Brain pericyte (primary cell): ENCODE measurements around the gene KLHL29.

ENCODE experiments used
- DNase-seq: peaks from one replicate; pipeline ENCODE4 v3.0.0-alpha.2; 2012; ENCODE audit warnings: low read depth, low spot score

Gene KLHL29

DNA sequence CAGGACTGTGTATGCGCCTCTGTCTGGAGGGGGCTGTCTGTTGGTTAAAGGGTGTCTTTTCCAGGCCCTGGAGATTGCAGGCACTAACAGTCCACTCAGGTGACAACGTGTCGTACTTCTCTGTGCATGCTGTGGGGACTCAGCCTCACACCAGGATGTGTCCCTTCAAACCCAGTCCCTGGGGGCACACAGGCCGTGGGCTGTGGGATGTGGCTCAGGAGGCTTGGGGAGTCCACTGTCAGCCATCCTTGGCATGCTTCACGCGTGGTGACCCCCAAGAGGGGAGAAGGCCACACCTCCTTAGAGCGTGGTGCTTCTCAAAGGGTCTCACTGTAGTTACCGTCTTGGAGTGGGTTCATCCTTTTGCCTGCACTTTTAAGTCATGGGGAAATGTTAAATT, 127.8 kb downstream of the KLHL29 start:
- DNase-seq = no peak

DNA sequence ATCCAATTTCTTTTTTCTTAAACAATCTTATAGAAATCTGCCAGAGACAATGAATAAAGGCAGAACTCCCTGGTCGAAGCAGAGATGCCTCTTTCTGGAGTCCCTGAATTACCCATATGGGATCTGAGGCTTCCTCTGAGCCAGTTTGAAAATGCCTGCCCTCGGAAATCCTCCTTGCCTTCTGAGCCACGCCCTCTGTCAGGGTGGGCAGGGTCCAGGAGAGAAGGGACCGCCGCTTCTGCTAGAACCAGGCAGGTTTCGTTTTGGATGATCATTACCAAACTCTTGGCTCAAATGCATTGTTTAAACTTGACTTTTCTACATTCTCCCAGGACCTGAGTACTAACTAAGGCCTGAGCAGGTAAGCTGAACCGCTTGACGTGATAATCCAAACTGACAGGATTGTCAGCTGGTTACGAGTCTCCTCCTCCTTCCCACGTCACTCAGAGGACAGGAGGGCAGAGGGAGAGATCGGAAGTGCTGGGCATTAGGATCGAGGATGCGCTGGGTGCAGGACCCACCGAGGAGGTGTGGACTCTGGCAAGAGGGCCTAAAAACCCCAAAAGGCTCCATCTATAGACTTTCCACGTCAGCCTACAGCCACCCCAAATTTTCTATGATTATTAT, 128.4 kb downstream of the KLHL29 start:
- DNase-seq = no peak

GRCh38 chr2:23513872-23514793, 129.2 kb downstream of the KLHL29 start:
- no peak for DNase-seq

DNA sequence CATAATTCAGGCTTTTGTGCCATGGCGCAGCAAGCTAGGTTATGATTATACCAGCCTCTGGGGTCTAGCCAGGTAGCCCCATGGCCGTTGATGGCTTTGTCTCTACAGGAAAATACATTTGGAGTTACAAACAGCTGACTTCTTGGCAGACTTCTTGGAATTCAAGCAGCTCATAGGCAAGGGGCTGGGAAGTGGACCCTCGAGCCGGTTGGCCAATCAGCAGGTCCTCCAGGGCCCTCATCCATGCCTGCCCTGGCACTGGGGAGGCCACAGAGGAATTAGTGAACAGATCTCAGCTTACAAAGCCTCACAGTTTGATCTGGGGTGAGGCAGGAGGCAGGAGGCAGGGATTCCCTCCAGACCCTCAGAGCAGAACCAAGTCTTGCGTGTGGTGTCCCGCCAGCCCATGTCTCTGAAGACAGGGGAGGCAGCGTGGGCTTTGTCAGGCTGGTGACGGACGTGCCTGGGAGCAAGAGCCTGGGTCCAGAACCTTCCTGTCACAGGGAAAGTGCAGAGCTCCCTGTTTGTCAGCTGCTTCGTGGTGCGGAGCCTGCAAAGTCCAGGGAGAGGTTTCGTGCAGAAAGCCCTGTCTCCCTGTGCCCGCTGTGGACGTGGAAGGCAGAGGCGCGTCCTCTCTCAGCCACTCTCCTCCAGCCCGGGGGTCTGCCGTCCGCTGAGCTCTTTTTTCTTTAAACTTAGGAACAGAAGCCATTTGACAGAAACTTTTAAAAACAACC, 131.7 kb downstream of the KLHL29 start:
- no peak for DNase-seq

DNA sequence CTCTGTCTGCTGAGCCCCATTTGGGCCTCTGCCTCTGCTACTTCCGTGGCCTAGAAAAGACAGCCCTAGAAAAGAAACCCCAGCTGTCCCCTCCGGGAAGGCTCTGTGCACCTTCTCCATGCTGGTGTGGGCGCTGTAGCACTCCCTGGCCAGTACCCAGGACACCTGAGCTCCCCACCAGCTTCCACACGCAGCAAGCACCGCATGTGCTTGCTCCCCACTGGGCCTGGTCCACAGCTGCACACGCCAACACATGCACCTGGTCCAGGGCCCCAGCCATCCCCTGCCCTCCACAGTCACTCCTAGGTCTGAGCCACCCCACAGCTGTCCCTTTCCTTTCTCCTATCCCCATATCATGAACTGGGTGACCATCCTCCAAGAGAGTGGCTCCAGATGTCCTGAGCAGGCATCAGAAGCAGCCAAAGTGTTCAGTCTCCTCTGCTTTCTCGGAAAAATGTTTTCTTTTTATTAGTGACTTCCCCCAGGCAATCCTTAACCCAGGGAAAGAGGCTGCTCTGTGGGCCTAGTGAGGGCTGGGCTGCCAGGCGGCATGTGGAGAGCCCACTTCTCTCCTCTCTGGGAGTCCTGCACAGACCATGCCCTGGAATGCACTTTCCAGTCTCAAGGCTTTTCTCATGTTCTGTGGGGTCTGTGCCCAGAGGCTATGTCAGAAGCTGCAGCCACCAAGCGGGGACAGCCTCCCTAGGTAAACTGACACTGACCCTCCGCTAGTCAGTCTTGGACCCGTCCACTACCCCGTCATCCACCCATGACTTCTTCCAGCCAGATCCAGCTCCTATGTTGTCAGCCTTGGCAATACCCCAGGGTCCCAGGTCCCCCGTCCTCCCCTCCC, 133.7 kb downstream of the KLHL29 start:
- DNase-seq = no peak

- no peak for DNase-seq
These were observed 134.3 kb downstream of the KLHL29 start for GRCh38 chr2:23519334-23519651.

- no peak for DNase-seq
These were observed 135.3 kb downstream of the KLHL29 start for GRCh38 chr2:23520256-23520655.

GRCh38 chr2:23521060-23521459, 136.1 kb downstream of the KLHL29 start:
- DNase-seq = no peak

- no peak for DNase-seq
These were observed 137.9 kb downstream of the KLHL29 start for GRCh38 chr2:23522726-23523372.

GRCh38 chr2:23523373-23524260, 138.6 kb downstream of the KLHL29 start:
- DNase-seq = no peak

- no peak for DNase-seq
These were observed 139.3 kb downstream of the KLHL29 start for GRCh38 chr2:23524261-23524706.

DNA sequence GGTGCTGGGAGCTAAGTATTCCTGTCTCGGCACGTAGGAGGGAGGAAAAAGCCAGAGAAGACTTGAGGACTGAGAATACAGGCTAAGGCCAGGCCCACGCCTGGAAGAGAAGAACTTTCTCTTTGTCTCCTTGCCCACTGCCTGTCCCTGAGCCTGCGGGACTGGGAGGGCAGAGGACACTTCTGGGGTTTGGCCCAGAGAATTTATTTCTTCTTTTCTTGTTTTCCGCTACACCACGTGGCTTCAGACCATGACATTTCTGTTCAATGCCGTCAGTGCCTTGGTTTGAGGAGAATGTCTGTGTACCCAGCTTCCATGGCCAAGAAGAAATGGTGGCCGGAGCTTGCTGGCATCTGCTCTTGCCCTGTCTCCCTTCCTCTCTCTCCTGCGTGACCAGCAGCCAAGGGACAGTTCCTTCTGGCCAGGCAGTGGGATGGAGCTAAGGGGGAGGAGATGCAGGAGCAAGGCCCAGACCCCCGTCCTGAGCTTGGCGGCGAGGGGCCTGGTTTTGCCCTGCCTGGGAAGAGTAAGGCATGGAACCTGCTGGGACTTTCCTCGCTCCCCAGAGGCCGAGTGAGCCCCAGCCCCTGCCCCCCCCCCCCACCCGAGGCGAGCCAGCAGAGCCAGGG, 140.3 kb downstream of the KLHL29 start:
- no peak for DNase-seq

- DNase-seq = no peak
These were observed 141.1 kb downstream of the KLHL29 start for GRCh38 chr2:23526114-23526513.

- no peak for DNase-seq
These were observed 142.1 kb downstream of the KLHL29 start for GRCh38 chr2:23526835-23527790.

DNA sequence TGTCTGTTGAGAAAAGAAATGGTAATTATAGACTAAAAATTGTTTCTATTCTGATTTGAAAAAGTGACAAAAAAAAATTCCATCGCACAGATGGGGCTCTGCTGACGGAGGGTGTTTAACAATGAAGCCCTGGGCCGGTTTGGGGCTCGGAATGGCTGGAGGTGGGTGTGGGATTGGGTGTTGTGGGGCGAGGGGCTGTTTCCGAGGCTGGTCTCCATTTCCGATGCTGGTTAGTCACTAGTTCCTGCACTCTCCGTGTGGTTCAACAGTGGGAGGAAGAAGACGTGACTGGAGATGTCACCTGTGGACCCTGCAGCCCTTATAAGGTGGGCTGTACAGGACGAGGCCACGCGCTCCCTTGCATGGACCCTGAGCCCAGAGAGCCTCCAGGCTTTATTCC, 143.2 kb downstream of the KLHL29 start:
- DNase-seq = no peak

GRCh38 chr2:23528690-23529089, 143.7 kb downstream of the KLHL29 start:
- no peak for DNase-seq

DNA sequence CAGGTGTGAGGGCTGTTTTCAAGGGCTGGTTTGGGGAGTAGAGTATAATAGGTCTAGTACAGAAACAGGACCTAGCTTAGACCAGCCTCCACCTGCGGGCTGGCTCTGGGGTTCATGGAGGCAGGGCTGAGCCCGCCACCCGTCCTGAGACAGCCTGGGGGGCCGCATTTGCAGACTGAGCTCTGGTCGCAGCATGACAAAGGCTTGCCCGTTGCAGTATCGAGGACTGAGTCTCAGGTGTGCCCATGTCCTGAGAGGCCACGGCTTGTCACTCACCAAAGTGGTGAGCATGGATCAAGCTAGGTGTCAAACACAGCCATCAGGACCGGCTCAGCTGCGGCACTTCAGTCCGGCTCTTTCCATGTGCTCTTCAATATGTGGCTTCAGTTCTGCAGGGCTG, 144.7 kb downstream of the KLHL29 start:
- DNase-seq = no peak

DNA sequence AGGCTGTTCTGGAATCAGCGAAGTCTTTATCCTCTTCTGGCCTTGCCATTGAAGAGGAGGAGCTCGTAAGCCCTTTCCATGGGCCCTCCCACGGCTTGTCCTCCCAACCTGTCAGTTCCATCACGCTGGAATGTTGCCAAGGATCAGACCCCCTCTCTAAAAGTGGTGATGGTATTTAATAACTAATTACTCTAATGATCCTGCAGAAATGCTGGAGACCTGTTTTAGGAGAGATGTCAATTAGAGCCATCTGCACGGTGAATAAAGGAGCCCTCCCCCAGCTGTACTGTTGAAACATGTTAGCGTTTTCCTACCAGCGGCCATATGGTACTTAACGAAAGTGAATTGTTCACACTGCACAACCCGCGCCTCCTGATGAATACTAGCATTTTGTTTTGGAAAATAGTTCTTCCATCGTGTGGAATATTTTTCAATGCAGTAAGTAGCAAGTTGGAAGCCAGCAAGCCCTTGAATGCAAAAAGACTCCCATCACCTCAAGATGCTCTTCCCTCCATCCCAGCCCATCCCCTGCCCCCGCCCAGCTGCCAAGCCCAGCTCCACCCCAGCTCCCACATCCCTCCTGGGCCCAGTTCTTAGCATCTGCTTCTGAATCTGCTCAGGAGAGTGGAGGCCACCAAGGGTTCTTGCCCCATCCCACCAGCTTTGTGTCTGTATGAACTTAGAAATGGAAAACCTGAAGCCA, 145.4 kb downstream of the KLHL29 start:
- DNase-seq = no peak
